ENCODE measurements around the gene IRGM.
A peak's percentile ranks its signal among the peaks of the same experiment; 100 is the strongest.
"Not testable (repeated sequence)": the region's sequence is repeated elsewhere in the genome, so short reads cannot be mapped to it uniquely, and the experiment has no call there.

Gene IRGM

GRCh38 chr5:150846308-150846653 is at the start of gene IRGM:
Gene IRGM (plus strand): TSS chr5:150846521. CDS start chr5:150848124, 1,603 bp downstream.
- not testable (repeated sequence) for DNase-seq (ENCODE audit: low read depth in 2 of 2)

- no peak for DNase-seq (ENCODE audit: low read depth in 2 of 2)
Measured at GRCh38 chr5:150797384-150797783, 48.9 kb upstream of the IRGM start.

GRCh38 chr5:150801117-150801927 is 45.0 kb upstream of the IRGM start:
- DNase-seq (ENCODE audit: low read depth in 2 of 2): no peak

- no peak for DNase-seq (ENCODE audit: low read depth in 2 of 2)
Measured at GRCh38 chr5:150804388-150804787, 41.9 kb upstream of the IRGM start.

GRCh38 chr5:150809363-150809762 is 37.0 kb upstream of the IRGM start:
- DNase-seq (ENCODE audit: low read depth in 2 of 2): no peak

GRCh38 chr5:150815010-150815409 is 31.3 kb upstream of the IRGM start:
- DNase-seq (ENCODE audit: low read depth in 2 of 2): no peak

GRCh38 chr5:150816946-150817345 is 29.4 kb upstream of the IRGM start:
- no peak for DNase-seq (ENCODE audit: low read depth in 2 of 2)

GRCh38 chr5:150829744-150830143 is 16.6 kb upstream of the IRGM start:
- DNase-seq (ENCODE audit: low read depth in 2 of 2): no peak

GRCh38 chr5:150831821-150832220 is 14.5 kb upstream of the IRGM start:
- DNase-seq (ENCODE audit: low read depth in 2 of 2): not testable (repeated sequence)

GRCh38 chr5:150836064-150836463 is 10.3 kb upstream of the IRGM start:
- no peak for DNase-seq (ENCODE audit: low read depth in 2 of 2)

GRCh38 chr5:150836703-150837102 is 9.6 kb upstream of the IRGM start:
- no peak for DNase-seq (ENCODE audit: low read depth in 2 of 2)

GRCh38 chr5:150845185-150845859 is 999 bp upstream of the IRGM start:
- DNase-seq (ENCODE audit: low read depth in 2 of 2): not testable (repeated sequence)

GRCh38 chr5:150846654-150847333 is 473 bp downstream of the IRGM start:
- DNase-seq (ENCODE audit: low read depth in 2 of 2): peak; percentile 43

GRCh38 chr5:150847334-150847695 is 994 bp downstream of the IRGM start:
- no peak for DNase-seq (ENCODE audit: low read depth in 2 of 2)

- DNase-seq (ENCODE audit: low read depth in 2 of 2): no peak
Measured at GRCh38 chr5:150848271-150848670, 1.9 kb downstream of the IRGM start.

GRCh38 chr5:150851039-150851438 is 4.7 kb downstream of the IRGM start:
- no peak for DNase-seq (ENCODE audit: low read depth in 2 of 2)

GRCh38 chr5:150853561-150853960 is 7.2 kb downstream of the IRGM start:
- DNase-seq (ENCODE audit: low read depth in 2 of 2): no peak

GRCh38 chr5:150856700-150857099 is 10.4 kb downstream of the IRGM start:
- not testable (repeated sequence) for DNase-seq (ENCODE audit: low read depth in 2 of 2)

- DNase-seq (ENCODE audit: low read depth in 2 of 2): no peak
Measured at GRCh38 chr5:150860246-150860821, 14.0 kb downstream of the IRGM start.

GRCh38 chr5:150862070-150862469 is 15.7 kb downstream of the IRGM start:
- DNase-seq (ENCODE audit: low read depth in 2 of 2): no peak

GRCh38 chr5:150879358-150879757 is 33.0 kb downstream of the IRGM start:
- DNase-seq (ENCODE audit: low read depth in 2 of 2): no peak

Measured in stimulated activated CD4-positive, alpha-beta T cell treated with anti-CD3 and anti-CD28 coated beads, Interleukin-15, amount 100 ng/mL, for 48 hours (primary cell).